SIG-M5 (cell line): ENCODE results near the gene SAMD10.
"Not testable (repeated sequence)": the region's sequence is repeated elsewhere in the genome, so short reads cannot be mapped to it uniquely, and the experiment has no call there.

Experiments
- DNase-seq: peaks from one replicate; lab custom pipeline; 2025; lab: John Stamatoyannopoulos, UW

SAMD10 gene

DNA sequence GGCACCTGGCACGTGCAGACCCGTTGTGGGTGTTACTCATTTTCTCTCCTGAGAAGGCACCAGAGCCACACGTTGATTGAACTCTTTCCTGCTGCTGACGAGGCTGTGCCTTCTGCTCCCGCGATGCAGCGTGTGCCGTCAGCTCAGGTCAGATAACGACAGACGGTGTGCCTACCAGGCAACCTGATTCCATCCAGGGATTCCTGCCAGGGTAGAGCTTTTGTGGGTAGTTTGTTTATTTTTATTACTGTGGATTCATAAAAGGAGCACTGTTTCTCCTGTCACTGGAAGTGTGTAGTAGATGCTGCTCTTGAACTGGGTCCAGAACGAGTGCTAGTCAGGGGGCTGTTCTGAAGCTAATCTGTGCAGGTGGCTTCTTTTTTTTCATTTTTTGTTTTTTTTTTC, 22.2 kb upstream of the SAMD10 start:
- DNase-seq = no peak

GRCh38 chr20:64000906-64001305, 21.5 kb upstream of the SAMD10 start:
- no peak for DNase-seq

- DNase-seq = no peak
Observed at GRCh38 chr20:63982937-63983336, 3.5 kb upstream of the SAMD10 start.

DNA sequence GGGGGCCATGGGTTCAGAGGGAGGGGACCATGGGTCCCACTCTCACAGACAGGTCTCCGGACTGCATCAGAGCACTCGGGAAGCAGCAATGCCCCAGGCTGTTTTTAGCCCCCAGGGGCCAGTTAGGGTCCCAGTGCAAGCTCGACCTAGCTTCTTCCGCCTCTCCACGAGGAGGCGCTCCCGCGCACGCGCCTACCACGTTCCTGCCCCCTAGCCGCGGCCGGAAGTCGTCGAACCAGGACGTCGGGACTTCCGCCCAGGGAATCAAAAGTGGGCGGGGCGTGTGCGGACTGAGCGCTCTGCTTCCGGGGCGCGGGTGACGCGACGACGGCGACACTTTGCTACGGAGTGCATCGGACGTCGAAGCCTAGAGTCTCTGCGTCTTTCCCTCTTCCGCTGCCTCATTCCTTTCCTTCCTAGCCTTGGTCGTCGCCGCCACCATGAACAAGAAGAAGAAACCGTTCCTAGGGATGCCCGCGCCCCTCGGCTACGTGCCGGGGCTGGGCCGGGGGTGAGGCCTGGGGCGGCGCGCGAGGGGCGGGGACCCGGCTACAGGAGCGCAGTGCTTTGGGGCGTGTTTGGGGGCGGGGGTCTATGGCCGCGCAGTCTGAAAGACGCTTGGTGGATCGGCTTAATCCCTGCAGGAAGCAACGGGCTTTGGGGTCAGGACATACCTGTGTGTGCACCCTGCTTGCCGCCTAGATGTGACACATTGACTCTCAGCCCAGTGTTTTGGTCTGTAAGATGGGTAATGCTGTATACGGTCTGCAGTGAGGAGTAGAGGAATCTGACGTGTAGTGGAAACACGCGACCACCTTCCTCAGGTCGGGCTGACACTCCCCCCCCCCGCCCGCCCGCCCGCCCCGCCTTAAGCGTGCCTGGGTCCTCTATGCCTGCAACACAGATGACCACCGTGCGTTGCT, 1.6 kb upstream of the SAMD10 start, which contains the start of gene PRPF6:
Gene PRPF6, plus strand, starts transcription at position 327 of the 923 bp plus-strand sequence. Its CDS starts 114 bp downstream, at position 441.
- peak; percentile 91 for DNase-seq

DNA sequence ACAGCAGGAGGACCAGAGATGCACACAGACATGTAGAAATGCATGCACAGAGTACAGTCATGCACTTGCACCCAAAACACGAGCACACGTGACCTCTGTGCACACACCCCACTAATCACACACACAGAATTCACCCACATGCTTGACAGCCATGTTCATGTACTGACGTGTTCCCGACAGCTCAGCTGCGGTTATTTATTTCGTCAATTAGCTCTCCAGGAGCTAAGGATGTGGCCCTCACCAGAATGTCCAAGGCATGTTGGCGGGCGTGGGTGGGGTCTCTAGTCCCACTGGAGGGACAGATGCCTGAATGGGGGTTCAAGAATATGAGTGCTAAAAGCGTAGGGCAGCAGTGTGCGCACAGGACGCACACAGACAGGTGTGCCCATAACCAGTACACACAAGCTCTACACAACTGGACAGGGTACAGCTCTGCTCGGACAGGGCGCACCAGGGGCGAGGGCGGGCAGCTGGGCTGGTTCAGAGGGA, 919 bp upstream of the SAMD10 start:
- no peak for DNase-seq

- DNase-seq = no peak
Observed at GRCh38 chr20:63979229-63979556, 249 bp downstream of the SAMD10 start.

DNA sequence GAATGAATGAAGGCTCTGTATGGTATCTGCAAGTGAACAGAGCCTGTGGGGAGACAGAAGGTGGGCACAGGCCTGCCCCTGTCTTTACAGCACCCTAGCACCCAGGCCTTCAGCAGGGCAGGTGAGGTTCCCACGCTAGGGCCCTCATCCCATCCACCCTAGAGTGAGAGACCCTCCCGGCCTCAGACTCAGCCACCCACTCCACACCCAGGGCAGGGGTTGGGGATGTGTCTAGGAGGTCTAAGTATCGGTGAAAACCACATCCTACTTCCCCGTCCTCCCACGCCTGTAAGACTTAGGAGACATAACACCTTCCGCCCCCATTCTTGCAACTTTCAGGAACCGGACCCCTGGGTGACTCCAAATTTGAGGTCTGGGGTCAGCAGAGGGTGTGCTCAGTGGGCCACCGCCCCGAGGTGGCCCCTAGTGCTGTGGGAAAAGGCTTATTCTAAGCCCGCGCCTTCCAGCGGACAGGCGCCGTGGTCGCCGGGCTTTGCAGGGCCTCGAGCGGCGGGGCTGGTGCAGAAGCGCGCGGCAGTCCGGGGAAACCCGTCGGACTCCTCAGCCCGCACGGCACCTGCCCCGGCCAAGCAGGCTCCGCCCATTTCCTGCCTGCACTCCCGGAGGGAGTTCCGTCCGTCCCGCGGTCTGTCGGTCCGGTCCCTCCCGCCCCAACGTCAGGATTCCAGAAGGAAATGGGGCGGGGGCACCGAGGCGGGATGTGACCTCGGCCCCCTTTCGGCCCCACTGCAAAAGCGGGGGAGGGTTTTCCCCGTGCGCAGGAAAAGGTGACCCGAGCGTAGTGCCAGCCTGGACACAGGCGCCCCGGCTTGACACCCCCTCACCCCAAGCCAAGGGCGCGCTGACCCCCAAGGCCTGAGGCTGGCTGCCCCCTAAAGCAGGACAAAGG, 868 bp downstream of the SAMD10 start:
- no peak for DNase-seq

GRCh38 chr20:63977739-63978276, 1.6 kb downstream of the SAMD10 start:
- DNase-seq = no peak

GRCh38 chr20:63976980-63977738, 2.3 kb downstream of the SAMD10 start:
- DNase-seq = no peak

- DNase-seq = not testable (repeated sequence)
Observed at GRCh38 chr20:63976511-63976910, 2.9 kb downstream of the SAMD10 start.

DNA sequence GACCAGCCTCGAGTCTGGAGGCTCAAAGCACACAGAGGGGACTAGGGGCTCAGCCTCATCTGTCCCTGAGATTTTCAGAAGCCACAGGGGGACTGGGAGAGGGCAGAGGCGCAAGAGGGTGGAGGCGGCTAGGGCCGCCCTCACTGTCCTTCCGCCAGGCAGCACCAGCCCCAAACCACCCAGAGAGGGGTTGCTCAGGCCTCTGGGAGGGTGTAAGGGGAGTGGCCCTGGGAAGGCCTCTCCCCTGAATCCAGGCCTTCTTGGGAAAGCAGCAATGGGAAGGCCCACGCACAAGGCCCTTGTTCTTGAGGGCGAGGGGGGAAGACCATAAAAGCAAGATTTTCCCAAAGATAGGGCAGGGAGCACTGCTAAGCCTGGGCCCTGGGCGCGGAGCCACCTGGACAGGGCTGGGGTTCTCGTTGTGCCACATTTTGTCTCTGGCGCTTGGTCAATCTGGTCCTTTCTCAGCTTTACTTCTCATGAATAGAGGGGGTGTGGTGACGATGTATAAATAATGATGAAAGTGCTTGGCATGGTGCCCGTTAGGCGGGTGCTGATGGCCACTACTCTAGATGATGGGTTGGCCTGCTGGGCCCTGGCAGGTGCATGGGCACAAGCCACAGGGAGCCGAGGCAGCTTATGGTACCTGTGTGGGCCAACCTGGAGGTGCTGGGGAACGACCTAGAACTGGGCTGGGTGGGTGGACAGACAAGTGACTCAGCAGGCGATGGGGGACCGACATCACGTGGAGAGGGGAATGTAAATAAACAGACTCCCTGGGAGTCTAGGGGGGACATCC, 4.8 kb downstream of the SAMD10 start:
- DNase-seq = no peak

DNA sequence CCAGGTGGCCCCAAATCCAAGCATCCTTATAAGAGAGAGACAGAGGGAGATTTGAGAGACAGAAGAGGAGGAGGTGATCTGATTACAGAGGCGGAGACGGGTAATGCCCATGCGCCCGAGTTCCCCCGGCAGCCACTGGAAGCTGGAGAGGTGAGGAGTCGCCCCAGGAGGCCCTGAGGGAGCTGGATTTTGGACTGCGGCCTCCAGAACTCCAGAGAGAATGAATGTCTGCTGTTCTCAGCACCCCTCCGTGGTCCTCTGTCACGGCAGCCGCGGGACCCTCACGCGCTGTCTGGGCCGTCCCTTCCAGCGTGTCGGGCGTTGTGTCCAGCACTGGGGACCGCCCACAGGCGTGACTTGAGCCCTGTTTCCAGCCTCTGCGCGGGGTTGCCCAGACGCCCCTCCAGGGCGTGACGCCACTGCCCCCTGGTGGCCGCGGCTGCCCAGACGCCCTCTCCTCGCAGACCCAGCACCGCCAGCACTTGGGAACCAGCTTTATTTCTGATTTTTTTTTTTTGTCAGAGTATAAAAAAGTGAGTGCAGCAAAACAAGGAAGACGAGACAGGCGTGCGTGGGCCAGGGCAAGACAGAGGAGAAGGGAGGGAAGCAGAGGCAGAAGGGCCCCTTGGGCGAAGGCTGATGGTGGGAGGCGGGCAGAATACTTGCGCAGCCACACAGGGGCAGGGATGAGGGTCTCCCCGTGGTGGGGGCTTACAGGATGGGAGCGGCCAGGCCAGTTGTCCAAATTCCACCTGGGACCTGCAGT, 5.6 kb downstream of the SAMD10 start:
- no peak for DNase-seq

- no peak for DNase-seq
Observed at GRCh38 chr20:63973160-63973479, 6.3 kb downstream of the SAMD10 start.

DNA sequence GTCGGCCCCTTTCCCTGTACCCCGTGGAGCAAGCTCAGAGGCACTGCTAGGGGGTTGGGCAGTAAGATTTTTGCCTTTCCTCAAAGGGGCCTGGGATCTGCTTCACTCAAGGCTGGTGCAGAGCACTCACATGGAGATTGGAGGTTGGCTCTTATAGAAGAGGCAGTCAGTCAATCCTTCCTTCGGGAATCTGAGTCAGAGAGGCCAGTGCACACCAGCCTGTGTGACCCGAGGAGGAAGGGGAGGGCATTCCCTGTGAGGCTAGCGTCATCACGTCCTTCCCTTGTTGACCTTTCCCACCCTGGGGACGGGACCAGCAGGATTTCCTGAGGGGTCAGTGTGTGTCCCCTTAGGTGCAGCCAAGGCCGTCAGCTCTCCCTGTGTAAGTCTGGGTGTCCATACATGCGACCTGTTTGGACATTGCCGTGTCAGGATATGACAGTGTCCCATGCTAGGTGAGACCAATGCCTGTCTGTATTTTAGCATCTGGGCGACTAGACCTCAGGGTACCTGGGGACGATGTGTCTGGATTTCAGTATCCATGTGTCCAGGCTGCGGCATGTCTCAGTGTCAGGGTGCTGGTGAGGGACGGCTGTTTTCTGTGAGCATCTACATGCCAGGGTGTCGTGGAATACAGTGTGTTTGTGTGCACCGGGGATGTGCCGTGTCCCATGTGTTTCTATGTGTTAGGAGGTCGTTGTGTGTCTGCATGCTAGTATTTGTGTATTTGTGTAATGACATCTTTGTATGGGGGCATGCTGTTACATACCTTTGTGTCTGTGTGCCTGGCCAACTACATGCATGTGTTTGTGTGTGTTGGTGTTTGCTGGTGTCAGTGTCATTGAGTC, 6.9 kb downstream of the SAMD10 start:
- no peak for DNase-seq

- DNase-seq = not testable (repeated sequence)
Observed at GRCh38 chr20:63971960-63972311, 7.5 kb downstream of the SAMD10 start.

DNA sequence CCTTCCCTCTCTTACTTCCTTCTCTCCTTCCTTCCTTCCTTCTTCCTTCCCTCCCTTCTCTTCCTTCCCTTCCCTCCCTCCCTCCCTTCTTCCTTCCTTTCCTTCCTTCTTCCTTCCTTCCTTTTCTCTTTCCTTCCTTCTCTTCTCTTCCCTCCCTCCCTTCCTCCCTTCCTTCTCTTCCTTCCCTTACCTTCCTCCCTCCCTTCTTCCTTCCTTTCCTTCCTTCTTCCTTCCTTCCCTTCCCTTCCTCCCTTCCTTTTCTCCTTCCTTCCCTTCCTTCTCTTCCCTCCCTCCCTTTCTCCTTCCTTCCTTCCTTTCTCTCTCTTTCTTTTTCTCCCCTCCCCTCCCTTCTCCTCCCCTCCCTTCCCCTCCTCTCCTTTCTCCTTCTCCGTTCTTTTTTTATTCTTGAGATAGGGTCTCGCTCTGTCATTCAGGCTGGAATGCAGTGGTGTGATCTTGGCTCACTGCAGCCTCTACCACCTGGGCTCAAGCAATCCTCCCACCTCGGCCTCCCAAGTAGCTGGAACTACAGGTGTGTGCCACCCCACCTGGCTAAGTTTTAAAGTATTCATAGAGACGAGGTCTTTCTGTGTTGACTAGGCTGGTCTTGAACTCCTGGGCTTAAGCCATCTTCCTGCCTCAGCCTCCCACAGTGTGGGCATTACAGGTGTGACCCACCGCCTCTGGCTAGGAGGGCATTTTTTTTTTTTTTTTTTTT, 8.6 kb downstream of the SAMD10 start:
- no peak for DNase-seq

DNA sequence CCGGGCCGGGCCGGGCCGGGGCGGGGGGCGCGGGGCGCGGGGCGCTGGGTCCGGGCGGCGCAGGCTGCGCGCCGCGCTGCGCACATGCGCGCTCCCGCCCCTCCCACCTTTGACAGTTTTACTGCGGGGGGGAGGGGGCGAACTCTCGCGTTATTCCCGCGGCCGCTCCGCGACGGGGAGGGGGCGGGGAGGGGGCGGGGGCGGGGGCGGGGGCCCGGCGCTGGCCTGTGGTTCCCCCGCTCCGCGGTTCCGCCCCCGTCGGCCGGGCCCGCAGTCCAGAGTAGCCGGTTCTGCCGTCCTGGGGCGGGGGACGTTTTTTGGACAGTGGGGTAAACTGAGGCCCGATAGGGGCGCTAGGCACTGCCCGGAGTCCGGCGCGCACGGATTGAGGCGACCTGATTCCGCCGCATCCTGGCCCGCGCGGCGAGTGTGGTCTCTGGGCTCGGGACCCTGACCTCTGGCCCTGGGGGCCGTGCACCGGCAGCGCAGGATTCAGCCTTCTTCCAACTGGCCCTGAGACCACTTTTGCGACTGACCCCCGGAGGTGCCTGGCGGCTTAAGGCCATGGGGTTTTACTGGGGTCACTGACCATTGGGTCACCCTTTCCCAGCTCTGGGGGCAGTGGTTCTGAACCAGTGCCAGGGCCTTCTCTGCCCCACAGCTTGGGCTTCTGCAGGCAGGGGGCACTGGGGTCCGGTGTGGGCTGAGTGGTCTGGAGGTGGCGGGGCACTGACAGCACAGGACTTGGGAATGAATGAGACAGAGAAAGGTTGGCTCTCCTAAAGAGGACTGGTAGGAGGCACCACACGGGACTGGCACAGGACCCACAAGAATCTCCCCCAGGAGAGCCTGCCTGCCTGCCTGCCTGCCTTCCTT, 9.4 kb downstream of the SAMD10 start, which contains the start of gene ZNF512B:
Gene ZNF512B, minus strand, starts transcription at position 93 of the 876 bp plus-strand sequence. CDS start 1,980 bp downstream, outside the sequence.
- no peak for DNase-seq
